HepG2 (cell line): ENCODE data around the gene DNAJC28. TPM values are rescaled to one million over a fixed set of nuclear protein-coding genes. Genes with fewer than 3 reads are reported as not detected.
A peak's percentile ranks its signal among the peaks of the same experiment; 100 is the strongest.

Experiments
- BATF2 ChIP-seq: sonication (generic); formaldehyde crosslinking; IDR thresholded peaks from 2 replicates; pipeline ENCODE4 v1.8.0; 2022; ENCODE audit warnings: mild to moderate bottlenecking, missing genetic modification reagents, moderate library complexity
- CEBPZ ChIP-seq: IDR thresholded peaks from 2 replicates; pipeline ENCODE4 v1.6.1; 2012; ENCODE audit warnings: low read length, improper control_type of control experiment
- CREBL2 ChIP-seq: sonication (generic); formaldehyde crosslinking; IDR thresholded peaks from 2 replicates; pipeline ENCODE4 v1.8.1; 2023; ENCODE audit warnings: missing genetic modification reagents, mild to moderate bottlenecking, borderline replicate concordance
- FOSL1 ChIP-seq: sonication (generic); formaldehyde crosslinking; IDR thresholded peaks from 2 replicates; pipeline ENCODE4 v1.9.0; 2021; ENCODE audit warnings: missing genetic modification reagents, borderline replicate concordance
- MTA3 ChIP-seq: sonication (generic); formaldehyde crosslinking; IDR thresholded peaks from 2 replicates; pipeline ENCODE4 v1.4.0; 2020; ENCODE audit warnings: missing genetic modification reagents
- PITX1 ChIP-seq: sonication (generic); formaldehyde crosslinking; IDR thresholded peaks from 2 replicates; pipeline ENCODE4 v1.5.1; 2020; ENCODE audit warnings: mild to moderate bottlenecking, missing genetic modification reagents
- PRDM4 ChIP-seq: sonication (generic); formaldehyde crosslinking; IDR thresholded peaks from 2 replicates; pipeline ENCODE4 v1.9.0; 2021; ENCODE audit warnings: missing genetic modification reagents, borderline replicate concordance
- RARG ChIP-seq: sonication (generic); formaldehyde crosslinking; IDR thresholded peaks from 2 replicates; pipeline ENCODE4 v1.4.0; 2020; ENCODE audit warnings: low read depth, mild to moderate bottlenecking, missing genetic modification reagents
- REL ChIP-seq: sonication (generic); formaldehyde crosslinking; conservative IDR thresholded peaks from 2 replicates; pipeline ENCODE4 v1.8.0; 2022; ENCODE audit warnings: mild to moderate bottlenecking, missing genetic modification reagents, moderate library complexity
- SMAD3 ChIP-seq: sonication (generic); formaldehyde crosslinking; IDR thresholded peaks from 2 replicates; pipeline ENCODE4 v1.4.0; 2020; ENCODE audit warnings: missing genetic modification reagents
- TGIF2 ChIP-seq: IDR thresholded peaks from 2 replicates; pipeline ENCODE4 v1.6.1; 2016; ENCODE audit warnings: control low read depth, missing compliant biosample characterization
- ZBTB25 ChIP-seq: IDR thresholded peaks from 2 replicates; pipeline ENCODE4 v1.6.1; 2018; ENCODE audit warnings: missing genetic modification reagents
- ZBTB44 ChIP-seq: sonication (generic); formaldehyde crosslinking; IDR thresholded peaks from 2 replicates; pipeline ENCODE4 v1.4.0; 2020; ENCODE audit warnings: missing genetic modification reagents
- ZFP62 ChIP-seq: sonication (generic); formaldehyde crosslinking; IDR thresholded peaks from 2 replicates; pipeline ENCODE4 v1.4.0; 2020; ENCODE audit warnings: missing genetic modification reagents
- ZKSCAN5 ChIP-seq: sonication (generic); formaldehyde crosslinking; IDR thresholded peaks from 2 replicates; pipeline ENCODE4 v1.5.1; 2020; ENCODE audit warnings: mild to moderate bottlenecking, missing genetic modification reagents
- ZNF431 ChIP-seq: sonication (generic); formaldehyde crosslinking; IDR thresholded peaks from 2 replicates; pipeline ENCODE4 v1.9.0; 2022; ENCODE audit warnings: missing genetic modification reagents, low read depth, mild to moderate bottlenecking, borderline replicate concordance
- ZNF691 ChIP-seq: sonication (generic); formaldehyde crosslinking; IDR thresholded peaks from 2 replicates; pipeline ENCODE4 v1.4.0; 2020; ENCODE audit warnings: missing genetic modification reagents, low read depth, mild to moderate bottlenecking, borderline replicate concordance
- polyA plus RNA-seq, 8 experiments: library from polyadenylated mRNA; depleted of rRNA in 3 of 8; stranded (reverse) in 7 of 8; unstranded in 1 of 8; fragments of >200 nt; fragmentation: Illumina TruSeq in 4 of 8; extraction: Trizol in 4 of 8; gene quantifications; 2 replicates each; pipeline versions ENCODE4 v1.2.1 to v1.2.3, GENCODE V29; 2011 to 2016; ENCODE audit warnings: low read depth in 4 of 8, missing spikeins in 1 of 8, mixed read lengths in 1 of 8; ENCODE audit not compliant: insufficient read depth in 1 of 8
- total RNA-seq, 5 experiments: library from RNA; depleted of rRNA; stranded (reverse); fragments of >200 nt; fragmentation: Illumina TruSeq; extraction: Trizol; gene quantifications; 2 replicates each; pipeline ENCODE4 v1.2.3, GENCODE V29; 2016; ENCODE audit warnings: low read depth in 1 of 5

The DNAJC28 gene
- total and polyA plus RNA-seq, 2 of the 13 experiments (the other 11 are each of a cell fraction or from before 2014, with no cell fraction given): 1.5 to 3.3 TPM

GRCh38 chr21:33479679-33480480 lies 11.6 kb downstream of the DNAJC28 start, which contains the start of gene TMEM50B (continued):
- no peak for TF ChIP-seq ZBTB44
- no peak for TF ChIP-seq PITX1 (CRISPR knock-in tag)
- no peak; the same call in 1 of the 2 replicates for TF ChIP-seq ZNF431 (CRISPR knock-in tag)
- TF ChIP-seq ZKSCAN5 (CRISPR knock-in tag): no peak
- peak; percentile 25 for TF ChIP-seq TGIF2 (CRISPR knock-in tag)
- 0 out of 2 replicates have a peak, but pooled peaks have one; percentile 46 for TF ChIP-seq REL
- no peak for TF ChIP-seq FOSL1 (CRISPR knock-in tag)
- TF ChIP-seq CREBL2: no peak; the same call in 1 of the 2 replicates
- TF ChIP-seq PRDM4 (CRISPR knock-in tag): no peak
- TF ChIP-seq RARG (CRISPR knock-in tag): no peak
- peak; percentile 97 for TF ChIP-seq ZBTB25 (CRISPR knock-in tag)
- TF ChIP-seq SMAD3: peak; percentile 83
- peak; percentile 64; the same call in 1 of the 2 replicates for TF ChIP-seq ZNF691 (CRISPR knock-in tag)
- no peak for TF ChIP-seq ZFP62 (CRISPR knock-in tag)
- TF ChIP-seq BATF2 (CRISPR knock-in tag): peak; percentile 35; the same call in 1 of the 2 replicates
- TF ChIP-seq MTA3 (CRISPR knock-in tag): no peak
- no peak for TF ChIP-seq CEBPZ
